ENCODE data around the gene CPTP. TPM values are rescaled to one million over a fixed set of nuclear protein-coding genes. Genes with fewer than 3 reads are reported as not detected.
A peak's percentile ranks its signal among the peaks of the same experiment; 100 is the strongest.

CPTP gene
- total RNA-seq, 1 donor from 2014 or later = 20.9 TPM

DNA sequence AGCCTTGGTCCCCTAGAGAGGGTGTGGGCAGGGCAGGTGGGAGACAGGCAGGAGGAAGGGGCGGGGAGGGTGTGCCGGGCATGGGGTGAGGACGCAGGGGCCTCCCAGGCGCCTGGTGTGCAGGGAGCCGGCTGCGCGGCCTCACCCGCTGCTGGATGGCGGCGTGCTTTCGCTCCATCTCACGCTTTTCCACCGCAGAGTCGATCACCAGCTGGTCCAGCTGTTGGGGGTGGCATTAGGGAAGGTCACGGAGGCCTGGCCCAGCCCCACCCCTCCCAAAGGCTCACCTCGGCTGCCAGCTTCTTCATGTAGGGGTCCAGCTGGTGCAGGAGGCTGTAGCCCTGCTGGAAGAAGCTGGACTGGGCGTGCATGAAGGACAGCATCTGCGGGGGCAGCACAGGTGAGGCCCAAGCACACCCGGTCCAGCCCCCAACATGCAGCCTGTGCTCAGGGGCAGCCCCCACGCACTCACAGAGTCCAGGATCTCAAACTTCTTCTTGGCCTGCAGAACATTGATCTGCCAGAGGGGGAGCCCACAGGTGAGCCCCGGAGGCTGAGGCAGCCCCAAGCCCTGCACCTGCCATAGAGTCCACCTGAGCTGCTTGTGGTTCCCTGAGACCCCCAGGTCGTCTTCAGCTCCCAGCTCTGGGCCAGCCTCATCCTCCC is 24.8 kb upstream of the CPTP start:
- Histone ChIP-seq H3K36me3 (peaks cover 0 to 9% of the 10 kb centered on the region in 2 donors), H3K9me3 (no peaks in the 10 kb centered on the region), H3K27me3 (no peaks in the 10 kb centered on the region), H3K4me3 (no peak overlapping the region), H3K27ac (no peak overlapping the region), H3K4me1 (peaks cover 32% of the 10 kb centered on the region)
- TF ChIP-seq, protein P1, sequence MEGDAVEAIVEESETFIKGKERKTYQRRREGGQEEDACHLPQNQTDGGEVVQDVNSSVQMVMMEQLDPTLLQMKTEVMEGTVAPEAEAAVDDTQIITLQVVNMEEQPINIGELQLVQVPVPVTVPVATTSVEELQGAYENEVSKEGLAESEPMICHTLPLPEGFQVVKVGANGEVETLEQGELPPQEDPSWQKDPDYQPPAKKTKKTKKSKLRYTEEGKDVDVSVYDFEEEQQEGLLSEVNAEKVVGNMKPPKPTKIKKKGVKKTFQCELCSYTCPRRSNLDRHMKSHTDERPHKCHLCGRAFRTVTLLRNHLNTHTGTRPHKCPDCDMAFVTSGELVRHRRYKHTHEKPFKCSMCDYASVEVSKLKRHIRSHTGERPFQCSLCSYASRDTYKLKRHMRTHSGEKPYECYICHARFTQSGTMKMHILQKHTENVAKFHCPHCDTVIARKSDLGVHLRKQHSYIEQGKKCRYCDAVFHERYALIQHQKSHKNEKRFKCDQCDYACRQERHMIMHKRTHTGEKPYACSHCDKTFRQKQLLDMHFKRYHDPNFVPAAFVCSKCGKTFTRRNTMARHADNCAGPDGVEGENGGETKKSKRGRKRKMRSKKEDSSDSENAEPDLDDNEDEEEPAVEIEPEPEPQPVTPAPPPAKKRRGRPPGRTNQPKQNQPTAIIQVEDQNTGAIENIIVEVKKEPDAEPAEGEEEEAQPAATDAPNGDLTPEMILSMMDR (IDR thresholded peaks at IDR 0.05) = no peak
- intact Hi-C loops (cut with DNase I) = no loop called here
- no peak for DNase-seq (ENCODE audit: extremely low spot score in 2 of 2)

DNA sequence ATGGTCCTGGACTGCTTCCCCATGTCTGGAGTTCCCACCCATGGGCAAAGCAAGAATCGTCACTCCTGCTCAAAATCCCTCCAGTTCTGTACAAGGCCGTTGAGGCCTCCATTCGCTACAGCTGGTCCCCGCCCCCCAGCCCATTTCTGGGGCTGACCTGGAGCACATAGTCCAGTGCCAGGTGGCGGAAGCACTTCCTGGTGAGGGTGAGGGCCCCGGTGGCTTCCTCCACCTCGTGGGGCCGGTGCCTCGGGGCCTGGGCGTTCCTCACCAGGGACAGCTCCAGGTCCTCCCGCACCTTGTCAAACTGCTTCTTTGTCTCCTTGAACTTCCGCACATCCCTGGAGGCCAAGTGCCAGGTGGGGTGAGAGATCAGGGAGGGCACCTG is 24.3 kb upstream of the CPTP start:
- no peaks in the 10 kb centered on the region for H3K9me3 ChIP-seq
- H3K36me3 ChIP-seq = peaks cover 0 to 9% of the 10 kb centered on the region in 2 donors
- intact Hi-C loops (cut with DNase I) = no loop called here
- no peak overlapping the region for H3K4me3 ChIP-seq
- H3K27me3 ChIP-seq = no peaks in the 10 kb centered on the region
- H3K4me1 ChIP-seq = peaks cover 38% of the 10 kb centered on the region
- no peak for DNase-seq (ENCODE audit: extremely low spot score in 2 of 2)
- H3K27ac ChIP-seq = no peak overlapping the region
- TF ChIP-seq POLR2AphosphoS5 (IDR thresholded peaks at IDR 0.05; ENCODE audit: insufficient read depth in 1 of 2, low read depth in 1 of 2) (no peak), POLR2A (IDR thresholded peaks at IDR 0.05) (no peak)
- TF ChIP-seq, protein P1 (IDR thresholded peaks at IDR 0.05) = no peak

DNA sequence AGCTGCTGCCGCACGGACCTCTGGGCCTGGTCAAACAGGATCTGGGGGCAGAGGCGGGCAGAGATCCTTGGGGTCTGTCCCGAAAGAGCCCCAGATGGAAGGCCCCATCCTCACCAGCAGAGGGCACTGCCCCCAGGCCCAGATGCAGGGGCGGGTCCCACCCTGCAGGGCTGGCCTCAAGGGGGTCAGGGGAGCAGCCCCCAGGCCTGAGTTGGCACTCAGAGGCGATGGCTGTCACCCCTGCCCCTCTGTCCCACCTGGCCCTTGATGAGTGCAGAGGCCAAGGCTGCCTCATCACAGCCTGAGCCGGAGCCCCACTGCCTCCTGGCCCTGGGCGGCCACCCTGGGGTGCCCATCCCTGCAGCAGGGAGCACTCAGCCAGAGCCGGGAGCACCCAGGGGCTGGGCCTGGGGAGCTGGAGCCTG is 22.6 kb upstream of the CPTP start:
- no peak overlapping the region for H3K27ac ChIP-seq
- H3K4me1 ChIP-seq = peaks cover 54% of the 10 kb centered on the region
- DNase-seq (ENCODE audit: extremely low spot score in 2 of 2) = no peak
- H3K36me3 ChIP-seq = no peaks in the 10 kb centered on the region
- H3K27me3 ChIP-seq = no peaks in the 10 kb centered on the region
- no peak overlapping the region for H3K4me3 ChIP-seq
- H3K9me3 ChIP-seq = no peaks in the 10 kb centered on the region
- TF ChIP-seq POLR2AphosphoS5 (IDR thresholded peaks at IDR 0.05; ENCODE audit: insufficient read depth in 1 of 2, low read depth in 1 of 2) (no peak), POLR2A (IDR thresholded peaks at IDR 0.05) (no peak)
- TF ChIP-seq, protein P1 (IDR thresholded peaks at IDR 0.05) = peak in 1 of 3 experiments; percentile 8
- intact Hi-C loops (cut with DNase I) = no loop called here

DNA sequence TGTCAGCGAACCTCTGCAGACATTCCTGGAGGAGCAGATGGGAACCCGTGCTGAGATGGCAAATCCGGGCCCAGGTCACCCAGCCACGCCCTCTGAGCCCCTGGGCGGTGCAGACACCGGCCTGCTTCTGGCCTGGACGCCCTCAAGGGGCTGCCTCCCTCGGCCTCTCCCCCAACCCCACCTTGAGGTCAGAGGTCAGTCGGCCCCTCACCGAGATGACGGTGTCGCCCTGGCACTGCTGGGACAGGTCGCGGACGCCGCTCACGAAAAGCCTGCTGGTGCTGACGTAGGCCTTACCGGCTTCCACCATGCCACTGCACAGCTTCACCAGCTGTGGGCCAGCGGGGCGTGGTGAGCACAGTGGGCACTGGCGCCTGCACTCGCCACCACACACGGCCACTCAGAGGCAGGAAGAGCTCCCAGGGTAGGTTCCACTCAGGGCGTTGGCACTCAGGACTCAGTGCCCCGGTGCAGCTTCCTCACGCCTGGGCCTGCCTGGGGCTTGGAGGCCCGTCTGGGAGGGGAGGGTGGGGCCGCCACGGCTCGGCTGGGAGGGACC is 21.6 kb upstream of the CPTP start:
- Histone ChIP-seq H3K27ac (peak overlapping the region; percentile 91), H3K4me3 (peak overlapping the region in 1 of 2 donors; percentile 95), H3K4me1 (peaks cover 57% of the 10 kb centered on the region), H3K9me3 (no peaks in the 10 kb centered on the region), H3K27me3 (no peaks in the 10 kb centered on the region), H3K36me3 (no peaks in the 10 kb centered on the region)
- DNase-seq (ENCODE audit: extremely low spot score in 2 of 2) = no peak
- intact Hi-C loops (cut with DNase I) = no loop called here
- TF ChIP-seq POLR2A (IDR thresholded peaks at IDR 0.05) (no peak), POLR2AphosphoS5 (IDR thresholded peaks at IDR 0.05; ENCODE audit: insufficient read depth in 1 of 2, low read depth in 1 of 2) (peak in 1 of 2 donors; percentile 28)
- TF ChIP-seq, protein P1 (IDR thresholded peaks at IDR 0.05) = no peak

DNA sequence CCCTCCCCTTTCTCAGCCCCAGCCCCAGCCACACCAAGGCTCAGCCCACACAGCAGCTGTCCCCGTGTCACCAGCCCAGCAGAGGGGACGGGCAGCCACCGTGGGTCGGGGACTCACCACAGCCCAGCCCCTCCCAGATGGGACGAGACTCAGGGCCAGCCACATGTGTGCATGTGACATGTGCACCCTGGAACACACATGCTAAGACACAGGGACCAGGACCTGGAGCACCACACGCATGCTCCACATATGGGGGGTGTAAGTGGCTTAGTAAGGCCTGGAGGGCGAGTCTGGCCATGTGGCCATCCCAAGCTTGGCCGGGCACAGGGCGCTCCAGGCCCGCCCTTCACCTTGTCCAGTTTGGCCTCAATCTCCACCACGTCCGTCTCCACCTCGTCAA is 20.9 kb upstream of the CPTP start:
- peak overlapping the region; percentile 91 for H3K27ac ChIP-seq
- H3K4me3 ChIP-seq = peak overlapping the region; percentile 95 to 97
- intact Hi-C loops (cut with DNase I) = no loop called here
- no peaks in the 10 kb centered on the region for H3K36me3 ChIP-seq
- H3K27me3 ChIP-seq = no peaks in the 10 kb centered on the region
- TF ChIP-seq POLR2AphosphoS5 (IDR thresholded peaks at IDR 0.05; ENCODE audit: insufficient read depth in 1 of 2, low read depth in 1 of 2) (no peak), POLR2A (IDR thresholded peaks at IDR 0.05) (no peak)
- TF ChIP-seq, protein P1 (IDR thresholded peaks at IDR 0.05) = no peak
- H3K4me1 ChIP-seq = peaks cover 59% of the 10 kb centered on the region
- H3K9me3 ChIP-seq = no peaks in the 10 kb centered on the region
- no peak for DNase-seq (ENCODE audit: extremely low spot score in 2 of 2)
